GM21526 (cell line): ENCODE measurements around the gene PMF1.

ENCODE experiments used
- ATAC-seq: cut with Tn5 transposase; IDR thresholded peaks from one replicate; pipeline ENCODE4 v1.9.1; 2021; ENCODE audit warnings: moderate library complexity; ENCODE audit not compliant: unreplicated experiment, low FRiP score

The PMF1 gene

GRCh38 chr1:156233426-156234127 is 20.8 kb downstream of the PMF1 start:
- ATAC-seq, result no peak

GRCh38 chr1:156236164-156236563 is 23.4 kb downstream of the PMF1 start:
- no peak for ATAC-seq

DNA sequence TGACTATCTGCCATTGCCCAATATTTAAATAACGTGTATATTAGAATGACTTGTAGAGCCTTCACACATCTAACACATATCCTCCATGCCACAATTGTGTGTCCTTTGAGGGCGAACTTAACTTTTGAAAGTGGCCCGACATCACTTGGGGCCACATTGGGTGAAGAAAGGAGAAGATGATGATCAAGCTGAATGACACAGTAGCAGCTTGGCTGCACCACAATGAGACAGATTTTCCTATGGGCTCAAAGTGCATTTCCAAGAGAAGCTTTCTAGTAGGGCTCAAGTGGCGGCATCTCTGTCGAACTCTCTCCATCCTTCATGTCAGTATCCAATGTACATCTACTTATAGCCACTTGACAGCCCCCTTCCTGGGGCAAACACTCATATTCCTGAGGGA is 25.4 kb downstream of the PMF1 start:
- ATAC-seq, result no peak

GRCh38 chr1:156241311-156241811 is 28.6 kb downstream of the PMF1 start:
- ATAC-seq, result no peak

DNA sequence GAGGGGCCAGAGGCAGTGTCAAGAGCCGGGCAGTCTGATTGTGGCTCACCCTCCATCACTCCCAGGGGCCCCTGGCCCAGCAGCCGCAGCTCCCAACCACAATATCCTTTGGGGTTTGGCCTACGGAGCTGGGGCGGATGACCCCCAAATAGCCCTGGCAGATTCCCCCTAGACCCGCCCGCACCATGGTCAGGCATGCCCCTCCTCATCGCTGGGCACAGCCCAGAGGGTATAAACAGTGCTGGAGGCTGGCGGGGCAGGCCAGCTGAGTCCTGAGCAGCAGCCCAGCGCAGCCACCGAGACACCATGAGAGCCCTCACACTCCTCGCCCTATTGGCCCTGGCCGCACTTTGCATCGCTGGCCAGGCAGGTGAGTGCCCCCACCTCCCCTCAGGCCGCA is 29.1 kb downstream of the PMF1 start, which contains the start of gene BGLAP:
Gene BGLAP, plus strand, starts transcription at position 259 of the 400 bp plus-strand sequence. Its CDS starts 48 bp downstream, at position 307.
- ATAC-seq, result no peak

GRCh38 chr1:156242738-156243137 is 29.9 kb downstream of the PMF1 start:
- no peak for ATAC-seq

- ATAC-seq, result no peak
These were observed 31.3 kb downstream of the PMF1 start for GRCh38 chr1:156244126-156244525.

GRCh38 chr1:156244712-156245111 is 31.9 kb downstream of the PMF1 start:
- no peak for ATAC-seq

DNA sequence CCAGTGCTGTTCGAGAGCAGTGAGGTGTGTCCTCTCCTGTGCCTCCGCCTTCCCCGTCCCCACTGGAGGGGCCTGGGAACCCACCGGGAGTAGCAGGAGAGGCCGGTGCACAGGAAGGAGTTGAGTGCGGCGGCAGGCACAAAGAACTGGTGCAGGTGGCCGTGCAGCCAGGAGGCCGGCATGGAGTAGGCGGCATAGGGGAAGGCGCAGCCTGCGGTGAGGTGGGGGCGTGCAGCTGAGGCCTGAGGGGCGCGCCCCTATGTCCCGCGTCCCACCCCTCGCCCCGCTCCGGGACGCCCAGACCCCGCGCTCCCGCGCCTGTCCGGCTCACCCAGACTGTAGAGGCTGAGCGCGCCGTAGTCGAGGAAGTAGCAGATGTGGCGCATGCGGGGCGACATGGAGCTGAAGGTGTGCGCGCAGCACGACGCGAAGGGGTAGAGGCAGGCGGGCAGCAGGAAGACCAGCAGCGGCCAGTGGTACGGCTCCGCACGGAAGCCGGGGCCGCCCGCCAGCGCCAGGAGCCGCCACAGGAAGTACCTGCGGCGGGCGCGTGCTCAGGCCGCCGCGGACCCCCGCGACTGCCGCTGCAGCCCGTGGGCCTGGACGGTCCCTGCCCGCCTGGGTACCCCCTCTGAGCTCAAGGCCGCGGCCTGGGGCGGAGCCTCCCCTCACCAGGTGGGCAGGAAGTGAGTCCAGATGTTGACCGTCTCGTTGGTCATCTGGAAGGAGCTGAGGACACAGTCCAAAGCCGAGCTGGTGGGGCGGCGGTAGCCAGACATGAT is 32.8 kb downstream of the PMF1 start:
- no peak for ATAC-seq

- ATAC-seq, result no peak
These were observed 33.5 kb downstream of the PMF1 start for GRCh38 chr1:156246241-156246780.

DNA sequence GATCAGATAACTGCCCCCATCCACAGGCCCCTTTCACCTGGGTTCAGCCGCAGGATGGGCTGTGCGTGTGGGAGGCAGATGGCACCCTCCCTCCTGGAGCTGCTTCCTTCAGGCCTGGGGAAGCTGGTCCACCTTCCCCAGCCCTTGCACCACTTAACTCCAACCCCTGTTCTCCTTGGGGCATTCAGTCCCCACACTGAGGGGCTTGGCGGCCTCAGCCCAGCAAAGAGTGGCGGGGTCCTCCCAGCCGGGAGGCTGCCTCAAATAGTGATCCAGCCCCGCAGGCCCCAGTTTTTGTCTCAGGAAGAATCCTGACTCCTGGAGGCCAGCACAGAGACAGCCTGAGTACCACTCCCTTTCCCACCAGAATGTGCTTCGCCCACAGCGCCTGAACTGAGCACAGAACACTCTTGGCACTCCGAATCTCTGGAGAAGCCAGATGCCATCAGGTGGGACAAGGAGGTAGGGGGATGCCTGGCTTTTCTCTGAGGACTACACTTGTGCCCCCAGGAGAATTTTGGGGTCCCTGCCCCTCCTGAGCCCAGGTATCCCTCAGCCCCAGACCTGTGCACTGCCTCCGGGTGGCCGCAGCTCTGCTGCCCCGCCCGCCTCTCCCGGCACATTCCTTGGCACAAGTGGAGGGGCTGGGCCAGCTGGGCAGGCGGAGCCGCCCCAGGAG is 34.1 kb downstream of the PMF1 start:
- no peak for ATAC-seq

- ATAC-seq, result no peak
These were observed 34.9 kb downstream of the PMF1 start, which contains the start of gene PAQR6 for GRCh38 chr1:156247460-156248322. PAQR6 (minus strand) TSS chr1:156248056; CDS start chr1:156246731, 1,325 bp downstream.

- ATAC-seq, result no peak
These were observed 35.5 kb downstream of the PMF1 start for GRCh38 chr1:156248323-156248683.

DNA sequence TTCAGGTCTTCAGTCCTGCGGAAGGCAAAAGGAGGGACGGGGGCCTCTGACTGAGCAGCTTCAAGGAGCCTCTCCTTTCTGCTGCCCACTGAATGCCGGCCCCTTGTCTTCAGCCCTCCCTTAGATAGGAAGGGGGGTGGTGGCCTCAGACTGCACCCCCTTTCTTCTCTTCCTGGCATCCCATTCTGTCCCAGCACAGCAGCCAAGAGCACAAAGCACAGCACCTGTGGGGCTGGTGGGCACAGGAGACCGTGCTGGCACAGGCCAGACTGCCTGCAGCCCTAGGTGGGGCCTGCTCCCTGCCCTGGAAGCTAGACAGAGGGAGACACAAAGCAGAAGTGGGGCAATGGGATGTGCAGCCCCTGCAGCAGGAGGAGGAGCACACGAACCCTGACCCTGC is 36.8 kb downstream of the PMF1 start:
- ATAC-seq, result no peak

DNA sequence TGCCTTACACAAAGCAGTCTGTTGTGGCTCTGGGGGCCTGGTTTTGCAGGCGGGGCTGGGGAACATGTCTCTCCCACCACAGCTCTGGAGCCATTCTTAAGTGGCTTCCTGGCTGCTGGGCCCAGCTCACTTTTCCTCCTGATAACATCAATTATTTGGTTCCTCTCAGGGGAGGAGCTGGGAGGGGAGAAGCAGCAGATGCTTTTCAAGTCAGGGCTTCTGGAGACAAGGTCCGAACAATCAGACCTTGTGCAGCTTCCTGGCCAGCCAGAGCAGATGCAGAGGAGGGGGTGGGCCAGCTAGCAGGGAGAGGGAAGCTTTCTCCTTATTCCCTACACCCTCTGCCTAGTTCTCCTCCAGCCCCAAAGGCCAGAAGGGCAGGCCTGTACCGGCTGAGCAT is 38.7 kb downstream of the PMF1 start:
- ATAC-seq, result no peak

GRCh38 chr1:156253634-156254033 is 40.8 kb downstream of the PMF1 start:
- no peak for ATAC-seq

GRCh38 chr1:156257711-156258110 is 44.9 kb downstream of the PMF1 start:
- ATAC-seq, result no peak

- no peak for ATAC-seq
These were observed 46.1 kb downstream of the PMF1 start for GRCh38 chr1:156258859-156259258.

DNA sequence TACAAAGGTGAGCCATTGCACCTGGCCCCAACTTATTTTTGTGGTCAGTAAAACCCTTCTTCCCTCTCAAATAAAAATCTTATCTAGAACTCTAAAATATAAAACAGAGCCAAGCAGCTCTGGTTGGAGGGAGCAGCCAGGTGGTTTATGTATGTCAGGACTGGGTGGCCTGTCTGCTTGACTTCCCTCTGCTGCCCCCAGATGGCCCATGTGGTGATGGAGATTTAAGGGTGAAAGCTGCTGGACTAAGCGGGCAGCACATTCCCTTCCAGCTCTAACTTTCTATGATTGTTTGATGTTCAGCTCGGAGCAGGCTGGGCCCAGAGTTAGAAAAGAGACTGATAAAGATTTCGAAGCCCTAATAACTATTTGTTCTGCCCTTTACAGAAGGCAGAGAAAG is 47.0 kb downstream of the PMF1 start:
- no peak for ATAC-seq

GRCh38 chr1:156260896-156261295 is 48.1 kb downstream of the PMF1 start:
- no peak for ATAC-seq
